CD4-positive, CD25-positive, alpha-beta regulatory T cell (primary cell): Measurements from ENCODE around the gene EXOSC5. TPM values are rescaled to one million over a fixed set of nuclear protein-coding genes. Genes with fewer than 3 reads are reported as not detected.
"Not testable (repeated sequence)": the region's sequence is repeated elsewhere in the genome, so short reads cannot be mapped to it uniquely, and the experiment has no call there.

Experiments
- ATAC-seq, 2 donors: fragments of 150-1000 bp; cut with Tn5 transposase; one replicate each; pipeline ENCODE4 v1.10.0; 2021; ENCODE audit warnings: low read depth in 2 of 2, moderate number of reproducible peaks in 2 of 2, moderate library complexity in 1 of 2
- DNase-seq, 3 donors: peaks; one replicate each; pipeline versions ENCODE4 v3.0.0 to v3.0.0-alpha.2; 2012 to 2022; ENCODE audit warnings: mixed read lengths in 1 of 3
- H3K27ac ChIP-seq: one replicate; pipeline ENCODE4 v1.7.0; 2013; ENCODE audit warnings: mild to moderate bottlenecking, low read length; ENCODE audit not compliant: insufficient read depth, poor library complexity, severe bottlenecking
- H3K27me3 ChIP-seq: one replicate; pipeline ENCODE4 v1.7.0; 2013; ENCODE audit warnings: low read length; ENCODE audit not compliant: control insufficient read depth, insufficient read depth
- H3K36me3 ChIP-seq: one replicate; pipeline ENCODE4 v1.7.0; 2013; ENCODE audit warnings: mild to moderate bottlenecking, low read length, moderate library complexity; ENCODE audit not compliant: control insufficient read depth, insufficient read depth
- H3K4me1 ChIP-seq: 2 replicates; pipeline ENCODE4 v1.7.0; 2013; ENCODE audit warnings: mild to moderate bottlenecking, low read length; ENCODE audit not compliant: insufficient read depth, control insufficient read depth, poor library complexity, severe bottlenecking
- H3K4me3 ChIP-seq: one replicate; pipeline ENCODE4 v1.7.0; 2013; ENCODE audit warnings: low read depth, mild to moderate bottlenecking, low read length, moderate library complexity
- H3K9me3 ChIP-seq, 2 experiments: 1 replicate in 1 of 2; 2 replicates in 1 of 2; pipeline ENCODE4 v1.7.0; 2013; ENCODE audit warnings: low read length in 2 of 2, mild to moderate bottlenecking in 1 of 2, moderate library complexity in 1 of 2; ENCODE audit not compliant: control insufficient read depth in 2 of 2
- H3K27ac Mint-ChIP-seq, 3 donors: one replicate each; pipeline ENCODE4 v1.8.0; 2020 to 2022; ENCODE audit warnings: mild to moderate bottlenecking in 3 of 3, mixed read lengths in 3 of 3, moderate library complexity in 2 of 3
- H3K27me3 Mint-ChIP-seq: one replicate; pipeline ENCODE4 v1.8.0; 2022; ENCODE audit warnings: mild to moderate bottlenecking, mixed read lengths
- H3K36me3 Mint-ChIP-seq: one replicate; pipeline ENCODE4 v1.8.0; 2020; ENCODE audit warnings: mixed read lengths
- H3K4me1 Mint-ChIP-seq, 4 donors: one replicate each; pipeline ENCODE4 v1.8.0; 2020 to 2022; ENCODE audit warnings: mixed read lengths in 4 of 4, mild to moderate bottlenecking in 1 of 4
- H3K4me3 Mint-ChIP-seq, 4 donors: one replicate each; pipeline ENCODE4 v1.8.0; 2020 to 2022; ENCODE audit warnings: mild to moderate bottlenecking in 4 of 4, mixed read lengths in 4 of 4, moderate library complexity in 3 of 4
- H3K9me3 Mint-ChIP-seq, 7 donors: one replicate each; pipeline ENCODE4 v1.8.0; 2020 to 2022; ENCODE audit warnings: mixed read lengths in 7 of 7, mild to moderate bottlenecking in 3 of 7, moderate library complexity in 2 of 7
- polyA plus RNA-seq, 4 donors: library from polyadenylated mRNA; unstranded; fragments of 300-500 nt; fragmentation: Illumina TruSeq; gene quantifications; one replicate each; pipeline ENCODE4 v1.2.3, GENCODE V29; 2021
- total RNA-seq: library from RNA; stranded (reverse); gene quantifications from one replicate; pipeline ENCODE4 v1.2.3, GENCODE V29; 2022

EXOSC5 gene
- total and polyA plus RNA-seq, 5 donors from 2014 or later, result 13.9 to 65.3 (median 55.6) TPM

DNA sequence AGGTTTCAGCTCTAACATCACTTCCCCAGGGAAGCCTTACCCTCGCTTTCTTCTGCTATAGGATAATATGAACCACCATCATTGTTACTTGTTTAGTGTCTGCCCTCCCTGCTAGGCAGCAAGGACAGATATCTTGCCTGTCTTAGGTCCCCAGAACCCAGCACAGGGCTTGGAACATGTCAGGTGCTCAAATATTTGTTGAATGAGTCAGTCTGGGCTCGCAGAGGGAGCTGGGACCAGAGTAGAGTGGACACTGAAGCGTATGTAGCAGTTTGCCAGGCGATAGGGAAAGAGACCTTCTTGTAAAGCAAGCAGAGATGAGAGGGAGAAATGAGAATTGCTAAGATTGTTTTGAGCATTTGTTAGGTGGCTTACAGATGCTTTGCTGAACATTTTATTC is 12.1 kb upstream of the EXOSC5 start:
- no peaks in the 10 kb centered on the region for H3K27me3 ChIP-seq
- no peaks in the 10 kb centered on the region for H3K4me1 ChIP-seq
- ATAC-seq (no peak), DNase-seq (no peak)
- peak overlapping the region in 1 of 4 donors; percentile 7 for H3K4me3 Mint-ChIP-seq
- peaks cover 5 to 13% (median 9%) of the 10 kb centered on the region in 4 donors for H3K4me1 Mint-ChIP-seq
- H3K4me3 ChIP-seq, result no peak overlapping the region
- H3K27ac Mint-ChIP-seq, result no peak overlapping the region
- H3K27ac ChIP-seq, result no peak overlapping the region
- H3K9me3 Mint-ChIP-seq, result no peaks in the 10 kb centered on the region
- H3K27me3 Mint-ChIP-seq, result no peaks in the 10 kb centered on the region
- peaks cover 21% of the 10 kb centered on the region for H3K36me3 ChIP-seq
- H3K9me3 ChIP-seq, result no peaks in the 10 kb centered on the region
- H3K36me3 Mint-ChIP-seq, result peaks cover 22% of the 10 kb centered on the region

DNA sequence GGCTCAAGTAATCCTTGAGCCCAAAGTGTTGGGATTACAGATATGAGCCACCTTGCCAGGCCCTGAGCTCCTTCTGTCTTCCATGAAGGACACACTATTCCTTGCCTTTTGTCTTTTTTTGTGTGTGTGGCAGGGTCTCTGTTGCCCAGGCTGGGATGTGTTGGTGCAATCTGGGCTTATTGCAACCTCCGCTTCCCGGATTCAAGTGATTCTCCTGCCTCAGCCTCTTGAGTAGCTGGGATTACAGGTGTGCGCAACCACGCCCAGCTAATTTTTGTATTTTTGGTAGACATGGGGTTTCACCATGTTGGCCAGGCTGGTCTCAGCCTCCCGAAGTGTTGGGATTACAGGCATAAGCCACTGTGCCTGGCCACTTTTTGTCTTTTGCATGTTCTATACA is 11.7 kb upstream of the EXOSC5 start:
- H3K27me3 Mint-ChIP-seq, H3K27me3 ChIP-seq, H3K4me1 ChIP-seq, H3K4me3 ChIP-seq, H3K27ac Mint-ChIP-seq, H3K9me3 ChIP-seq, H3K9me3 Mint-ChIP-seq, H3K27ac ChIP-seq, ATAC-seq, DNase-seq: not testable (repeated sequence)
- peak overlapping the region in 1 of 4 donors; percentile 7 for H3K4me3 Mint-ChIP-seq
- H3K36me3 ChIP-seq, result peaks cover 18% of the 10 kb centered on the region
- H3K36me3 Mint-ChIP-seq, result peaks cover 18% of the 10 kb centered on the region
- peaks cover 5 to 13% (median 9%) of the 10 kb centered on the region in 4 donors for H3K4me1 Mint-ChIP-seq

GRCh38 chr19:41408256-41408655 is 11.1 kb upstream of the EXOSC5 start:
- no peaks in the 10 kb centered on the region for H3K4me1 ChIP-seq

GRCh38 chr19:41407271-41407670 is 10.1 kb upstream of the EXOSC5 start:
- Mint-ChIP-seq H3K4me3 (peak overlapping the region in 1 of 4 donors; percentile 62), H3K36me3 (peaks cover 12% of the 10 kb centered on the region), H3K27ac (peak overlapping the region in 1 of 3 donors; percentile 3), H3K4me1 (peaks cover 5 to 16% (median 9%) of the 10 kb centered on the region in 4 donors), H3K9me3 (no peaks in the 10 kb centered on the region), H3K27me3 (no peaks in the 10 kb centered on the region)
- Histone ChIP-seq H3K9me3 (no peaks in the 10 kb centered on the region), H3K36me3 (peaks cover 11% of the 10 kb centered on the region), H3K4me3 (no peak overlapping the region), H3K4me1 (no peaks in the 10 kb centered on the region), H3K27ac (no peak overlapping the region), H3K27me3 (no peaks in the 10 kb centered on the region)
- no peak for ATAC-seq
- DNase-seq, result no peak

More at GRCh38 chr19:41408256-41408655, 11.1 kb upstream of the EXOSC5 start:
- Mint-ChIP-seq H3K4me3 (no peak overlapping the region), H3K27ac (no peak overlapping the region), H3K4me1 (peaks cover 5 to 16% (median 9%) of the 10 kb centered on the region in 4 donors), H3K27me3 (no peaks in the 10 kb centered on the region), H3K9me3 (no peaks in the 10 kb centered on the region), H3K36me3 (peaks cover 12% of the 10 kb centered on the region)
- DNase-seq (no peak), ATAC-seq (no peak)
- no peaks in the 10 kb centered on the region for H3K27me3 ChIP-seq
- H3K4me3 ChIP-seq, result no peak overlapping the region
- no peaks in the 10 kb centered on the region for H3K9me3 ChIP-seq
- H3K27ac ChIP-seq, result no peak overlapping the region
- peaks cover 13% of the 10 kb centered on the region for H3K36me3 ChIP-seq

DNA sequence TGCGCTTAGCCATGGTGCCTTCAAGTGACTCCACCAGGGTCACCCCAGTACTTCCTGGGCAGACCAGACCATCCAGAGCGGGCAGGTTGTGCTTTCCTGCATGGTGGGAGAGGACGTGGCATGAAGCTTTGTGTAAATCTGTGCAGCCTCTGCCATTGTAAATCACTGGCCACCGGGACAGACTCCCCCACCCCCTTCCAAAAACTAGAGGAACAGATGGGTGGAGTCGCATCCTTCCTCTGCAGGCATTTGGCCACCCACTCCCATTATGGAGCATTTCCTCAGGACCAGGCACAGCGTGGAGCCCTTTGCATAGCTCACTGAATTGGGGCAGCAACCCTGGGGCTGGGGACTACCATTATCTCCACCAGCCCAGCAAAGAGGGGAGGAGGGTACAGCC is 8.6 kb upstream of the EXOSC5 start:
- Histone ChIP-seq H3K4me1 (no peaks in the 10 kb centered on the region), H3K27me3 (no peaks in the 10 kb centered on the region), H3K9me3 (no peaks in the 10 kb centered on the region), H3K27ac (no peak overlapping the region), H3K4me3 (no peak overlapping the region), H3K36me3 (no peaks in the 10 kb centered on the region)
- Mint-ChIP-seq H3K4me1 (peaks cover 5 to 26% (median 16%) of the 10 kb centered on the region in 4 donors), H3K9me3 (no peaks in the 10 kb centered on the region), H3K4me3 (no peak overlapping the region), H3K27me3 (no peaks in the 10 kb centered on the region), H3K36me3 (peaks cover 15% of the 10 kb centered on the region), H3K27ac (no peak overlapping the region)
- ATAC-seq (no peak), DNase-seq (no peak)

DNA sequence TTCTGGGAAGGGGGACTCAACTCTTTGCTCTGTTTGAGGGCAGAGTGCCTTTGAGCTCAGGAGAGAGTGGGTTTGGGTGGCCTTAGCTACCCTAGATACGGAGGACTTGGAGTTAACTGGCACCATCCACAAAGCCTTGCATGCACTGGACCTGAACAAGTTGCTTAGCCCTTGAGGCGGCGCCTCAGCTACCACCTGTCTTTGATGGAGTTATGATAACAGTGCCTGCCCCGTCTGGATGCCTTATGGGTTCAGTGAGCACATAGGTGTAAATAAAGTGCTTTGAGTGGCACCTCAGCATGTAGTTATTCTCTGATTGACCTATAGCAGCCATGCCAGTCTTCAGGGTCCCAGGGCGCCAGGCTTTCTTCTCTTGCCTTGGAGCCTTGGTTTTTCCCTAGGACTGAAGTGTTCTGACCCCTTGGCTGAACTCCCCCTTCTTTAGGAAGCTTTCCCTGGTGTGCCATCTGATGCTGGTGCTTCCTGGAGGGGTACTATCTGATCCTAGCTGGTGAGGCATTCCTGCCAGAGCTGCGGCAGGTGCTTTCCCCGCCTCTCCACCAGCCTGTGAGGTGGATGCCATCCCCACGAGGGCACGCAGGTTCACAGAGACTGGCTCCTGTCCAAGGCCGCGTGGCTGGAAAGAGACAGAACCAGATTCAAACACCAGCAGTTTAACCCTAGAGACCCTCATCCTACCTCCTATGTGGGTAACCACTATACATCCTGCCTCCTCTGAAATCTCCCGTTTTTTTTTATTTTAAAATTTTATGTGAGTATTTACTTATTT is 6.2 kb upstream of the EXOSC5 start:
- Histone ChIP-seq H3K27me3 (no peaks in the 10 kb centered on the region), H3K4me1 (peaks cover 9% of the 10 kb centered on the region), H3K4me3 (no peak overlapping the region), H3K27ac (no peak overlapping the region), H3K36me3 (no peaks in the 10 kb centered on the region), H3K9me3 (no peaks in the 10 kb centered on the region)
- Mint-ChIP-seq H3K27ac (no peak overlapping the region), H3K4me3 (peak overlapping the region in 1 of 4 donors; percentile 35), H3K4me1 (peaks cover 10 to 31% (median 20%) of the 10 kb centered on the region in 4 donors), H3K9me3 (no peaks in the 10 kb centered on the region), H3K27me3 (no peaks in the 10 kb centered on the region), H3K36me3 (peaks cover 15% of the 10 kb centered on the region)
- ATAC-seq, result no peak
- no peak for DNase-seq

- Histone ChIP-seq H3K4me3 (no peak overlapping the region), H3K36me3 (no peaks in the 10 kb centered on the region), H3K9me3 (no peaks in the 10 kb centered on the region), H3K27me3 (no peaks in the 10 kb centered on the region), H3K4me1 (peaks cover 15% of the 10 kb centered on the region), H3K27ac (no peak overlapping the region)
- no peaks in the 10 kb centered on the region for H3K27me3 Mint-ChIP-seq
- ATAC-seq (no peak), DNase-seq (no peak)
- peak overlapping the region in 1 of 4 donors; percentile 43 for H3K4me3 Mint-ChIP-seq
- H3K9me3 Mint-ChIP-seq, result no peaks in the 10 kb centered on the region
- H3K36me3 Mint-ChIP-seq, result peaks cover 9% of the 10 kb centered on the region
- peaks cover 21 to 40% (median 28%) of the 10 kb centered on the region in 4 donors for H3K4me1 Mint-ChIP-seq
- no peak overlapping the region for H3K27ac Mint-ChIP-seq
Measured at GRCh38 chr19:41402010-41402409, 4.9 kb upstream of the EXOSC5 start.

- peak overlapping the region in 1 of 4 donors; percentile 84 for H3K4me3 Mint-ChIP-seq
- H3K27ac Mint-ChIP-seq, result peak overlapping the region in 1 of 3 donors; percentile 71
Measured at GRCh38 chr19:41401483-41401882, 4.3 kb upstream of the EXOSC5 start.

More at GRCh38 chr19:41401483-41401882, 4.3 kb upstream of the EXOSC5 start:
- no peaks in the 10 kb centered on the region for H3K27me3 ChIP-seq
- Mint-ChIP-seq H3K4me1 (peaks cover 19 to 44% (median 29%) of the 10 kb centered on the region in 4 donors), H3K27me3 (no peaks in the 10 kb centered on the region), H3K36me3 (peaks cover 7% of the 10 kb centered on the region), H3K9me3 (no peaks in the 10 kb centered on the region)
- no peak overlapping the region for H3K27ac ChIP-seq
- ATAC-seq (no peak), DNase-seq (no peak)
- no peaks in the 10 kb centered on the region for H3K36me3 ChIP-seq
- no peak overlapping the region for H3K4me3 ChIP-seq
- H3K4me1 ChIP-seq, result peaks cover 19% of the 10 kb centered on the region
- no peaks in the 10 kb centered on the region for H3K9me3 ChIP-seq
